GM19240 (cell line): ENCODE data around the gene SLC22A23.

Experiments used
- DNase-seq: peaks from one replicate; pipeline ENCODE4 v3.0.0; 2011; ENCODE audit warnings: low spot score; ENCODE audit not compliant: insufficient read length

Gene SLC22A23

DNA sequence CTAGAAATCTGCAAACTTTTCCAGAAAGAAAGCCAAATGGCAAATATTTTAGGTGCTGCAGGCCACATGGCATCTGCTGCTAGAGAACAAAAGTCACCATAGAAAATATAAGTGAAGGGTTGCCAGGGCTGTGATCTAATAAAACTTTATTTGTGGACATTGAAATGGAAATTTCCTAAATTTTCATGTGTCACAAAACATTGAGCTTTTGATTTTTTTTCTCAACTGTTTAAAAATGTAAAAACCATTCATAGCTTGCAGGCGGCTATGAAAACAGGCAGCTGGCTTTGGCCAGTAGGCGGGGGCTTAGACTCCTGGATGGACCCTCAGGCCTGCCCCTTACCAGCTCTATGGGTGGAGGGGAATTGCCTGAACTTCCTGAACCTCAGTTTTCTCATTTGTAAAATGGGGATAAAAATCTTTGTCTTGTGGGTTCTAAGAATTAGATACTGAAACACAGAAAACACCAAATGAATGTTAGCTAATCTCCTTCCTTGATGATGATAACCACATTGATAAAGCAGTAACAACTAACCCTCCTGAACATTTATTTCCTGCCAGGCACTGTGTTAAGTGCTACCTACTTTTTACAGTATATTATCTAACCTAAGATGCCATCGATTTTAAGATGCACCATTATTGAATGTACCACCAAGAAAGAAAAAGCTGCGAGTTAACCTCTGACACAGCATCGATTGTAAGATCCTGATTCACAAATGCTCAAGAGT, 85.5 kb downstream of the SLC22A23 start:
- no peak for DNase-seq

DNA sequence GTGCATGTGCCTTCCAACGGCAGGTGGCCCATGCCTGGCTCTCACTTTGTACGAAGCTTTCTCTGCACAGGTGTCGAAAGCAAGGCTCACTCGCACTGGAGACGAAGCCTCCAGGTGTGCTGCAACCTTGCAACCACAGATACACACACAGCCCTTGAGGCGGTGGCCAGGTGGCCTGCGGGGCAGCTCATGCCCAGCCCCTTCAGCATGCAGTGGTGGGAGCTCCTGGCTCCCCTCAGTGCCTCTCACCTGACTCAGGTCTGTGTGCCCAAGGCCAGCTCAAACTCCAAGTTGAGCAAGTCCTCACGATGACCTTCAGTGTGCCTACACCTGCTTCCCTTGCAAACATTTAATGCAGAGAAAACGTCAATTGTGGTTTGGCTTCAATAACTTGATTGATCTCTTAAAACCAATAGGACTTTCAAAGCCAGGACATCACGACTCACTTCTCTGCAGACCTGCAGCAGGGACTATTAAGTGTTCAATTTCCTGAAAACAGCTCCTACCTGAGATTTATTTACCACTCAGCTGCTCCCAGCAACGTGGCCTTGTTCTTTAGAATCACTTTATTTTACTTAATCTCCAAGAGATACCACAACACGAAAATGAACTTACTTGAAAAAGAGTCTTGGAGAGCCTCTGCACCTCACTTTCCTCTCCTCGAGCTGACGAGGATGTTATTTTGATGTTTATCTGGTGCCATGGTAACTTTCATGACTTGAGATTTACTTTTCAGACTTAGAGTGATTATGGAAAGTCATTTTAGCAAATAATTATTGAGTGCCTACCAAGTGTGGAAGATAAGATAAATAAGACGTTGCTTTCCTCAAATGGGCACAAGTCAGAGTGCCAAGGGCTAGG, 86.3 kb downstream of the SLC22A23 start:
- DNase-seq, result no peak

DNA sequence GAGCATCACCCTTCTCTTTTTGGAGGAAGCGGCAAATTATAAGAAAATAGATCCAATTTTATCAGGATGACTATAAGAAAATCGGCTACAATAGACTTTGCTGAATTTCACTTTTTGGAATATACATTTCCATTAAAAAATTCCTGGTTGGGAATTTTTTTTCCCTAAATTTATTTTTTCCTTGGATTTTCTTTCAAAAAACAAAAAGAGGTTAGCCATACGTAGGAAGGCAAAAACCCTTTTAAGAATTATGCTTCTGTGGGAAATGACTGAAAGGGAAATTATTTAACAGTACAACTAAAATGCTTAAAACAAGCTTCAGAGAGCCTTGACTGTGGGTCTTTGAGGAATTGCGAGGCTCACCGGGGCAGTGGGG, 86.9 kb downstream of the SLC22A23 start:
- no peak for DNase-seq

DNA sequence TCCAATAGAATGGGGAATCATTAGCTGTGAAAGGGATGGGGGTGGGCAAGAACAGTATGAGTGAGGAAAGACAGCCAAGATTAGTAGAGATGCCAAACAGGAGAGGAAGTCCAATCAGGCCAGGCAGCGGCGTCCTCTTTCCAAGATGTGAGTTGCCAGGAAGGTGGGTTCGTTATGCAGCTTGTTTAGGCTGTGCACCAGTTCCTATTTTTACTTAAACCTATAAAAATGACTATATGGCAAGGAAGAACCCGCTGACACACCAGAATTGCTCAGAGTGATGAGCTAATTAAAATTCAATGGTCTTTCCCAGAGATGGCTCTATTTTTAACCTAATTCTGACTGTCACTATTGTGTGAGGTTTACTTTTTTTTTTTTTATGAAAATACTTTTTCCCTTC, 88.2 kb downstream of the SLC22A23 start:
- DNase-seq, result no peak

DNA sequence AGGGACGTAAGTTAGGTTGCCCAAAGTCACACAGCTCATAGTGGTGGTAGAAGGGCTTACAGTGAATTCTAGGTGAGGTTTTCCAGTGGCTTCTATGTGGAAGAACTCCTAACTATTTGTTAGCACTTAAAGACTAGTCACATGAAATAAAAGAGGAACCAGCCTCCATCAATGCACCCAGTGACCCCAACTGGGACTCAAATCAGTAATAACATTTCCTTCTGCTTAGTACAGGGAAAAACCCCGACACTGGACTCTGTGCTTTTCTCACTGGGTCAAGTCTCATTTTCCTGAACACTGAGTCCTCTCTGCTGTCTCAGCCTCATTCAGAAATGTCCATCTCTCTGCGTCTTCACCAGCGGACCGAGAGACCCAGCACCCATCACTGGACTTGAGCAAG, 89.2 kb downstream of the SLC22A23 start:
- DNase-seq, result no peak

DNA sequence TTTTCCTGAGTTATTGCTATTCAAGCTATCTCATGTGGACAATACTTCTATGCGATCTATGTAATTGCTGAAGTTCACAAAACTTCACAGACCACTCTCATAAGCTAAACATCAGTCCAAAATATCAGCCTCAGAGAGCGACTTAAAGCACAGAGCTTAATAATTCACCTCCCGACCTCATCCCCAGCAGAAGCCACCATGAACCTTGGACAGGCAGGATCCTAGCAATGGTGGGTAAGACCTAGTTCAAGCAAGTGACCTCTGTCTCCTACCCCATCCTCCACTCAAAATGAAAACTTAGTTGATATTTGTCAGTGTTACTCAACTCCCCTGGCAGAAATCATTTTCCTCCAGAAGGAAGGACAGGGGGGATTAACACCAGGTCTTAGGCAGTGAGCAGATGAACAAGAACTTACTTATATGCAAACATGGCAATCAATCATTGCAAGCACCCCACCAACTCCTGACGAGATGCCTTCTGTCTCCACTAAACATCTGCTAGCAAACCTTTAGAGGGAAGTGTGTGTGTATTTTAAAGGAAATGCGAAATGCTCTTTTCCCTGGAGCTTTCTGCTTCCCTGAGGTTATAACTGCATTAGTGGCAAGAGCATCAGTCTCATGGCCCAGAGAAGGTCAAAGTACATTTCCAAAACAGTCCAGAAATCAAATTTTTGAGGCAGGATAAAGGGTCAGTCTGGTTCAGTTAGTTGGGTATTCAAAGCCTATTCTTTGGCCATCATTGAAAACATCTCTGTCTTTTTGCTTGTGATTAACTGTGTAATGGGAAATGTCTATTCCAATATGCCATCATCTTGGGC, 90.0 kb downstream of the SLC22A23 start:
- no peak for DNase-seq

DNA sequence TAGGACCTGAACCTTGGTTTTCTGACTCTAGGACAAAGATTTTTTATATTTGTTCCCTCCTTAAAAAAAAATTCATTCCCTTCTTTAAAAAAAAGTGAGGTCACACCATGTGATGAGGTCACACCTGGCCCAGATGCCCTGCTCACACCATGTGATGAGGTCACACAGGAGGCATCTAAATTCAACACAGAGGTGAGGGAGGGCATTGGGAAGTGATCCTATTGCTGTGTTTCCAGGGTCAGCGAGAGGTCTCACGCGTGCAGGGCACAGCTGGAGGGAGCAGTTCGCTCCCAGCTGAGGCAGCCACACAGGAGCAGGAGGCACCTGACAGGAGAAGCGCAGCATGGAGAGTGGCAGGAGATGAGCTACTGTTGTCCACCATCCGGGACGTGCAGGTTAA, 92.5 kb downstream of the SLC22A23 start:
- DNase-seq, result no peak

DNA sequence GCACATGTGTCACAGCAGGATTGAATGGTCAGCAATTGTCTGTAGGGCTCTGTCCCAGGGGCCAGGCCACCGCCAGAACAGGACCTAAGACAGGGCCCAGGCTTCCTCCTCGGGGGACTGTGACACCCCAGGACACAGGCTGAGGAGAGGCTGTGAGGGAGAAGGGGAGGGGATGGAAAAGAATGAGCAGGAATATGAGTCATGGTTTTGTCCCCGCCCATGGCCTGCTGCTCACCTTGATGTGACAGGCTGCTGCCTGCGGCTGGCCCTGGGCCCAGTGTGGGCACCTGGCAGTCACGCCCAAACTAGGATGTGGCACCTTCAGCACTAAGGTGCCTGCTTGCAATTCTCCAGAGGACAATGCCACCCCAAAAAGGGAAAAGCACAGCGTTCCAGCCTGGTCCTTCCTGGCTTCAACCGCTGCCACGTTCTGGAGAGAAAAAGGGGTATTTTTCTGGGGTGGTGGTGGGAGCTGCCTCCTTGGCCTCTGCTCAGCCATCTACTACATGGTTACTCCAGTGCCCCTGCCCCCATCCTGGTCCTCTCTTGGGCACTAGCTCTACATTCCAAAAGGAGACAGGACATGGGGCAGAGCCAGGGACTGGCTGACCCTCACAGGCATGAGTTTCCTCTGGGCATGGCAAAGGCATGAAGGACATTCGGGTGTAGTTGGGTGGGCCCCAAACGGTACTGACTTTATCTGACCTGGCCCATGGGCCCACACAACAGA, 93.4 kb downstream of the SLC22A23 start:
- DNase-seq, result no peak

DNA sequence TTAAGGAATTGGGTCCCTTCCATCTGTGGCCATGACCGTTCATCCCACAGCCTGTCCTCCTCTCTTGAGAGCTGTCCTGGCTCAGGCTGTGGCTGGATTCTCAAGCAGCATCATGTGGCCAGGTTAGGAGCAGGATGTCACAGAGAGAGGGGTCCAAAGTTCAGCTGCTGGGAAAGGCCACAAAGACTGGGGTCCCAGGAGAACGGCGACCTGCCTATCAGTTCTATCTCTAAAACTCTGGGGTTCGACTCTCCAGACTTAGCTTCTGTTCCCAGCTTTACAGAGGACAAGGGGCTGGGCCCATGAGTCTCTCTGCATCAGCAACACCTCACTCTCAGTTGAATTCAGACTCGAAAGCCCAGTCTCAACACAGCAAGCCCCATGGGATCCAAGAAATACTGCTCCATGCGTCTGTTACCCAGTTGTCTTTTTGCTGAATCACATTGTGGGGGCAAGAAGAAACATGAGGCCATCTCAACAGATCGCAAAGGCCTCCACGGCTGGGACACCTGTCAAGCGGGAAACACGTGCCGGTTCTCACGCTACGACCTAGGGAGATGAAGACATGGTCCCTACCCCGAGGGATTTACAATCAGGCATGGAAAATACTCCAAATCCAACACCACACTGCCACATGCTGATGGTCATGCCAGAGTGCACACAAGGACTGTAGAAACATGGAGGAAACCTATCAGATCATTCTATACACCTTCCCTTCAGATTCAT, 95.4 kb downstream of the SLC22A23 start:
- DNase-seq, result no peak

DNA sequence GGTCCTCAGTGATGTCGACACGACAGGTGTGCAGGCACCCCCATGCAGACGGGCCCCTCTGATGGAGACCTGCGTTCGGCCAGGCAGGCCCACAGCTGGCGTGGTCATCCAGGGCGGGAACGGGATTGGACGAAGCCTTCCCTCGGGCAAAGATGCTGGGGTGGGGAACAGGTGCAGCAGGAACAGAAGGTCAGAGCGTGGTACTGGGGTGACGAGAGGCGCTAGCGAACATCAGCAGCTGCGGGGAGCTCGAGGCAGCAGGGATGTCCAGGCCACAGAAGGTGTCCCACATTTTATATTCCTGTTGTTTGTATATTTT, 96.2 kb downstream of the SLC22A23 start:
- DNase-seq, result no peak

DNA sequence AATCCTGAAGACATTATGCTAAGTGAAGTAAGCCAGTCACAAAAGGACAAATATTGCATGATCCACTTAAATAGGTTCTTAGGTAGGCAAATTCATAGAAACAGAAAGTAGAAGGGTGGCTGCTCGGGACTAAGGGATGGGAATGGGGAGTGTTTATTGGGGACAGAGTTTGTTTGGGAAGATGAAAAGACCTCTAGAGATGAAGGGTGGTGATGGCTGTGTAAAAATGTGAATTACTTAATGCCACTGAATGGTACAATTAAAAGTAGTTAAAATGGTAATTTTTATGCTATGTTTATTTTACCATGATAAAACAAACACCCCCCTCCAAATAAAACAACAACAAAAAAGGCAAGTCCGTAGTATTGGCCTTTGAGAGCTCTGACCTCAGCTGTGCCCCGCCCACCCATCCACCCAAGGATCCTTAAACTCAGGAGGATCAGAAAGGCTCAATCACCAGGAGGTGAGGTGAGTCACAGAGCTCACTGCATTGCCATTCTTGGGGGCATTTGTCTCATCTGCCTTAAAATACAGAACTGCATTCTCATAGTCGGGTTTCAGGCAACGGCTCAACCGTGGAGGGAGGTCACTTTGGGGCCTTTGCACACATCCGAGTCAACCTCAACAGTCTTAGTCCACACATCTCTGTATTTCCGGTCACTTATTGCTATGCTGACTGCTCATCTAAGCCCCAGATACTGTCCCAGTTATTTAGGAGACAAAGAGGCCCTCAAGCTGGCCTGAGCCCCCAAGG, 96.7 kb downstream of the SLC22A23 start:
- no peak for DNase-seq

DNA sequence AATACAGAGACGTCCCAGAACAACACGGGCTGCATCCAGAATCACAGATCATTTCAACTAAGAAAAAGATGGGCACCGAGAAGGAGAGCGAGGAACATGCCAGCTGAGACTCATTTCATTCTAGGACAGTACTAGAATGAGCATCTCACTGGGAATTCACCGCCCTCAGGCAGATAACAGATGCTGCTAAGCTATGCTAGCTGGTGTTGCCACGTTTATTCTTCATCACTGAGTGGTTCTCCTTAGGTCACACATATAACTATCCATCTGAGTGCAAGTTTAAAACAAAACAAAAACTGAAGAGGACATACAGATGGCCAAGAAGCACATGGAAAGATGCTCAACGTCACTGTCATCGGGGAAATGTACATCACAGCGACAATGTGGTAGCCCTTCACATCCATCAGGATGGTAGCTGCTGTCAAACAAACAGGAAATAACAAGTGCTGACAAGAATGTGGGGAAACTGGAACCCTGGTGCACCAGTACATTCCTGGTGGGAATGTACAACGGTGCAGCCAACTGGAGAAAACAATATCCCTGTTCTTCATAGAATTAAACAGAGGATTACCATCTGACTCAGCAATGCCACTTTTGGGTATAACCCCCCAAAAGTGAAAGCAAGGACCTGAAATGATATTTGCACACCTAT, 97.6 kb downstream of the SLC22A23 start:
- no peak for DNase-seq

DNA sequence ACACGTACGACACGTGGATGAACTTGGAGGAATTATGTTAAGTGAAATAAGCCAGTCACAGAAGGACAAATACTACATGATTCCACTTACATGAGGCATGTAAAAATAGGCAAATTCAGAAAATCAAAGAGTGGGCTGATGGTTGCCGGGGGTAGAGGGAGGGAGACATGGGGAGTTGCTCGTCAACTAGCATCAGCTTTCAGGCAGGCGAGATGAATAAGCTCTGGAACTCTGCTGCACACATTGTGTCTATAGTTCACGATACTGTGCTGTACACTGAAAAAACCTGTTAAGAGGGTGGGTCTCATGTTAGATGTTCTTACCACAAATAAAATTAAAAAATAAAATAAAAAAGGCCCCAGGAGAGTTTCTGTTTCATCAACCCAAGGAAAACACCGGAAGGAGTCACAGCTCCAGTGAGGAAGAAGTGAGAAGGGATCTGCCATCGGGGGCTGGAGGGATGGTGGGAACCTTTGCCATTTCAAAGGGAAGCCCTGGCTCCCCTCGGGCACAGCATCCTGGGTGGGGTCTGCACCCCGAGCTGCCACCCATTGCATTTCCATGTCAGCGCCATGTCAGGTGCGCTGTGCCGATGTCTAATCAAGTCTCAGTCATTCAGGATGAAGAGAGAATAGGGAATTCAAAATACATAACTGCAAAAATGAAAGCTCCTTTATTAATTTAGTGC, 98.3 kb downstream of the SLC22A23 start:
- DNase-seq, result no peak

DNA sequence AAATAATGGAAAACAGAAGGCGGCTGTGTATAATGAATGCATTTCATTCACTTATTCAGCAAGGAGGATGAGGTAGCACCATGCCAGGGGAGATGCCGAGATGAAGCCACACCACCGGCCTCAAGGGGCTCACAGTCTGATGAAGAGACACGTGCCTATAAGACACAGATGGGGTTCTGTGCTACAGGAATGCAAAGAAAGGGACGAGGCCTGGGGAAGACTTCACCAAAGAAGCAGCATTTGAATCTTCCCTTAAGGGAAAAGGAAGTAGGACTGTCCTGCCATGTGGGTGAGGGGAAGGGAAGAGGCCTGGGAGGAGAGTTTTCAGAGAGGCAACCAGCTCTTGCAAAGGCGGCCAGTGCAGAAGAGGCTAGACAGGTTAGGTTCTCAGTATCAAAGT, 99.2 kb downstream of the SLC22A23 start:
- no peak for DNase-seq

DNA sequence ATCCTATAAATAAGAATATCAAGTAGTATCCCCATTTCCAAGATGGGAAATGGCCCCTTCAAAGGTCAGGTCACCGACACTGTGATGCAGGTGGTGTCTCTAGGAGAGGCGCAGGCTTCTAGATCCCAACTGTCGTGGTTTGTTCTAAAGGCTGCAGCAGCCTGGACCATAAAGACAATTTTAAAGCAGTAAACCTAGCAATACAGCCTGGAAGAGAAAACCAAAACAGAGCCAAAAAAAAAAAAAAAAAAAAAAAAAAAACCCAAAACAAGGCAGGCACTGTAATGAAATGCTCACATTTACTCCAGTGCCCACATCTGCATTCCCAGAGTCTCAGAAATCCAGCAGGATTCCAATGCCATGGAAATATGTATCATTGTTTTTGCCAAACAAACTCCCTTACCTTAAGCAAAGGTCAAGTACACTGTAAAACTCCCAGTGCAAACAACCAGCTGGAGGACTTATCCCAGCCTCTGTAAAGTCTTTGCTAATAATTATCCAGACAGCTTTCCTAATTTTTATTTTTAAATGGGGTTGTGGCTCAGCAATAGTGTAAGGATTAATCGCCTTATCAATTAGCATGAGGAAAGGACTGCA, 99.9 kb downstream of the SLC22A23 start:
- DNase-seq, result no peak

DNA sequence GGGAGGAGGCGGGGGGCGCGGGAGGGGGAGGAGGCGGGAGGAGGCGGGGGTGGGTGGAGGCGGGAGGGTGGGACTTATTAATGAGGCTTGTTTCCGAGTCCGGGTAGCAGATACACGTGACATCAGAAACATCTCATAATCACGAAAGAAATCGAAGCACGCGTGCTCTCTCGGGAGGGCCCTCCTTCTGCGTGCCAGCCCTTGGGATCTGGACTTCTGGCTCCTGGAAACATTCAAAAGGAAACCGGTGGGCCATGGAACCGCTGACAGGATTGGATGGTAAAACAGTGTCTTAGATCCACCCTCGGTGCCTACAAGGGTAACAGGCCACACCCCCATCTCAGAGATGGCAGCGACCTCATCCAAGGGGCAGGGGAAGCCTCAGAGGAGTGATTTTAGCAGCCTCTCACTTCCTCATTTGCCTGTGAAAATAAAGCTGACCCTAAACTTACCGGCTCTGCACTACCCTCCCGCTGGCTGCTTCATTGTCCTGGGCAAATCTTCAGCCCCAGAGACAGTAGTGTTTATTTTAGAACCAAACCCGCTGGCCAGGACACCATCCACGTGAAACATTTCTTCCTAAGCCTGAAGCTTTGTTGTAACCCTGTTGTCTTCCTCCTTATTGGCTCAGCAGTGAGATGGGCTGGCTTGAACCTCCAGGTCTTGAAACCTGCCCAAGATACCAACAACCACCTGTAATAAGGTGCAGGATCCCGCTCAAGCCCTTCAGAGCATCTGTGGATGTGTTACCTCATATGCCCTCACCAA, 100.6 kb downstream of the SLC22A23 start:
- DNase-seq, result peak; percentile 74

DNA sequence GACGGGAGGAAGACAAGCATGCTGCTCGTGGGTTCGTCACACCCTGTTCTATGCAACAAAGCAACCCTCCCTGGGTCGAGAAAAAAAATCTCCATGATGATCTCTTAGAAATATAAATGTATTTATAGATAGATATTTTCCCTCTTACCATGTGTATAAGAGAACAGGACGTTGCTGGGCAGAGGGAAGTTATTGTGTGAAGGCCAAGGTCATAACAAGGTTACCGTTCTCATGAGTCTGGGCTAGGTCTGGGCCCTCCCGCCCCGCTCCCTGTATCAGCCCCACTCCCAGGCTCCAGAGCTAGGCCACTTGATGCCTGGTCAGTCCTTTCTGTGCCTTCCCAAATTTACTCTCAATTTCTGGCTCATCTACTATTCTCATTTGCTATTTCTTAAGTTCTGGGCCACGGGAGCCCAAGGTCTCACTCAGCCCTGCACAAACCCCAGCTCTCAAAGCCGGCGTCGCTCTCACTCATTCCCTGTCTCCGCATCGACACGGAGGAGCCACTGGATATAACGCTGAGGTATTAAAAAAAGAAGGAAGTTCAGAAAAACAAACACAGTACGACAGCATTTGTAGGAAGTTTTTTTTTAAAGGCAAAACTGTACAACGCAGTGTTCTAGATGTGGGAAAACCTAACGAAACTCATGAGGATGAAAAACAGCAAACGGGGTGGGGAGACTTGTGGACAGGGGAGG, 101.3 kb downstream of the SLC22A23 start:
- no peak for DNase-seq
